ENCODE measurements around the gene WDR27.
"Not testable (repeated sequence)": the region's sequence is repeated elsewhere in the genome, so short reads cannot be mapped to it uniquely, and the experiment has no call there.

WDR27 gene

GRCh38 chr6:169661391-169661756, 40.5 kb downstream of the WDR27 start:
- no peak for DNase-seq (ENCODE audit: low read depth in 2 of 2)

- DNase-seq (ENCODE audit: low read depth in 2 of 2) = no peak
These were observed 41.0 kb downstream of the WDR27 start for GRCh38 chr6:169660751-169661390.

- no peak for DNase-seq (ENCODE audit: low read depth in 2 of 2)
These were observed 41.8 kb downstream of the WDR27 start for GRCh38 chr6:169659820-169660610.

GRCh38 chr6:169657284-169657610, 44.6 kb downstream of the WDR27 start:
- DNase-seq (ENCODE audit: low read depth in 2 of 2) = no peak

- DNase-seq (ENCODE audit: low read depth in 2 of 2) = no peak
These were observed 45.1 kb downstream of the WDR27 start for GRCh38 chr6:169656546-169657283.

GRCh38 chr6:169654598-169655391, 47.0 kb downstream of the WDR27 start:
- DNase-seq (ENCODE audit: low read depth in 2 of 2) = peak; percentile 27 to 41

- no peak for DNase-seq (ENCODE audit: low read depth in 2 of 2)
These were observed 48.1 kb downstream of the WDR27 start for GRCh38 chr6:169653691-169654090.

- DNase-seq (ENCODE audit: low read depth in 2 of 2) = no peak
These were observed 48.9 kb downstream of the WDR27 start for GRCh38 chr6:169652896-169653295.

- DNase-seq (ENCODE audit: low read depth in 2 of 2) = no peak
These were observed 50.3 kb downstream of the WDR27 start for GRCh38 chr6:169651498-169651897.

GRCh38 chr6:169650959-169651292, 50.9 kb downstream of the WDR27 start:
- DNase-seq (ENCODE audit: low read depth in 2 of 2) = no peak

GRCh38 chr6:169650241-169650958, 51.4 kb downstream of the WDR27 start:
- DNase-seq (ENCODE audit: low read depth in 2 of 2) = no peak

GRCh38 chr6:169648617-169649016, 53.2 kb downstream of the WDR27 start:
- no peak for DNase-seq (ENCODE audit: low read depth in 2 of 2)

- DNase-seq (ENCODE audit: low read depth in 2 of 2) = no peak
These were observed 53.7 kb downstream of the WDR27 start for GRCh38 chr6:169648092-169648491.

- no peak for DNase-seq (ENCODE audit: low read depth in 2 of 2)
These were observed 54.2 kb downstream of the WDR27 start for GRCh38 chr6:169647637-169648036.

GRCh38 chr6:169646906-169647567, 54.8 kb downstream of the WDR27 start:
- no peak for DNase-seq (ENCODE audit: low read depth in 2 of 2)

GRCh38 chr6:169645459-169645858, 56.4 kb downstream of the WDR27 start:
- not testable (repeated sequence) for DNase-seq (ENCODE audit: low read depth in 2 of 2)

- no peak for DNase-seq (ENCODE audit: low read depth in 2 of 2)
These were observed 58.3 kb downstream of the WDR27 start for GRCh38 chr6:169643521-169643920.

- DNase-seq (ENCODE audit: low read depth in 2 of 2) = no peak
These were observed 59.4 kb downstream of the WDR27 start for GRCh38 chr6:169642455-169642854.

- no peak for DNase-seq (ENCODE audit: low read depth in 2 of 2)
These were observed 60.3 kb downstream of the WDR27 start for GRCh38 chr6:169641461-169642085.

- no peak for DNase-seq (ENCODE audit: low read depth in 2 of 2)
These were observed 60.8 kb downstream of the WDR27 start for GRCh38 chr6:169640983-169641382.
